PC-3 (cell line): ENCODE data around the gene IP6K1. TPM values are rescaled to one million over a fixed set of nuclear protein-coding genes. Genes with fewer than 3 reads are reported as not detected.
"Not testable (repeated sequence)": the region's sequence is repeated elsewhere in the genome, so short reads cannot be mapped to it uniquely, and the experiment has no call there.

Source experiments
- ATAC-seq: fragments of 200-7000 bp; cut with Tn5 transposase; 2 replicates; pipeline ENCODE4 v1.9.1; 2020; ENCODE audit warnings: mild to moderate bottlenecking, moderate library complexity
- BruUV-seq: library from RNA; stranded (reverse); fragments of 400-500 nt; replicated peaks from 2 replicates; lab custom pipeline; 2021; lab: Mats Ljungman, UMichigan
- CTCF ChIA-PET: fragments of 300-600 bp; sonication (Branson Sonifier 250); formaldehyde crosslinking; loops from one replicate; lab custom pipeline; 2022; ENCODE audit warnings: antibody characterized with exemption; lab: Charles Lee
- POLR2A ChIA-PET: fragments of 300-600 bp; sonication (Branson Sonifier 250); formaldehyde crosslinking; loops from one replicate; lab custom pipeline; 2022; ENCODE audit warnings: antibody characterized with exemption; ENCODE audit not compliant: unreplicated experiment; lab: Charles Lee
- DNase-seq: peaks from one replicate; pipeline ENCODE4 v3.0.0-alpha.2; 2015
- H2AFZ ChIP-seq: fragments of 300-600 bp; sonication (generic); 2 replicates; pipeline ENCODE4 v1.6.0; 2016; ENCODE audit warnings: antibody characterized with exemption, low read length
- H3F3A ChIP-seq: fragments of 300-600 bp; sonication (generic); one replicate; pipeline ENCODE4 v1.6.0; 2017; ENCODE audit warnings: antibody characterized with exemption, low read length, control low read depth, mild to moderate bottlenecking; ENCODE audit not compliant: unreplicated experiment
- H3K27ac ChIP-seq: fragments of 300-600 bp; sonication (generic); 2 replicates; pipeline ENCODE4 v1.5.1; 2016; ENCODE audit warnings: mild to moderate bottlenecking, low read length
- H3K27me3 ChIP-seq: fragments of 300-600 bp; sonication (generic); 2 replicates; pipeline ENCODE4 v1.6.1; 2016; ENCODE audit warnings: low read length, mixed read lengths
- H3K36me3 ChIP-seq: fragments of 300-600 bp; sonication (generic); 2 replicates; pipeline ENCODE4 v1.6.1; 2016; ENCODE audit warnings: low read depth, mixed run types, low read length, mixed read lengths
- H3K4me1 ChIP-seq: fragments of 300-600 bp; sonication (generic); 2 replicates; pipeline ENCODE4 v1.5.1; 2016; ENCODE audit warnings: low read length; ENCODE audit not compliant: insufficient read depth
- H3K4me2 ChIP-seq: fragments of 300-600 bp; sonication (generic); 2 replicates; pipeline ENCODE4 v1.6.0; 2016; ENCODE audit warnings: low read length
- H3K4me3 ChIP-seq: fragments of 300-600 bp; sonication (generic); 2 replicates; pipeline ENCODE4 v1.5.1; 2016; ENCODE audit warnings: mild to moderate bottlenecking, low read length, mixed read lengths
- H3K79me2 ChIP-seq: fragments of 300-600 bp; sonication (generic); 2 replicates; pipeline ENCODE4 v1.6.1; 2017; ENCODE audit warnings: low read length, mixed read lengths
- H3K9ac ChIP-seq: fragments of 300-600 bp; sonication (generic); 2 replicates; pipeline ENCODE4 v1.6.0; 2016; ENCODE audit warnings: mild to moderate bottlenecking, low read length
- H3K9me2 ChIP-seq: fragments of 300-600 bp; sonication (generic); replicated peaks from 2 replicates; pipeline ENCODE4 v1.6.1; 2016; ENCODE audit warnings: mixed run types, low read length, mixed read lengths
- H3K9me3 ChIP-seq: fragments of 300-600 bp; sonication (generic); 2 replicates; pipeline ENCODE4 v1.6.1; 2016; ENCODE audit warnings: low read length, mixed read lengths
- H4K20me1 ChIP-seq: fragments of 300-600 bp; sonication (generic); 2 replicates; pipeline ENCODE4 v1.6.1; 2016; ENCODE audit warnings: low read length, mixed read lengths
- CTCF ChIP-seq: fragments of 300-600 bp; sonication (generic); conservative IDR thresholded peaks from 2 replicates; pipeline ENCODE4 v1.5.1; 2017; ENCODE audit warnings: antibody characterized with exemption, low read depth, mild to moderate bottlenecking, low read length
- EZH2 ChIP-seq: fragments of 300-600 bp; sonication (generic); IDR thresholded peaks from one replicate; pipeline ENCODE4 v1.6.1; 2017; ENCODE audit warnings: antibody characterized with exemption, mild to moderate bottlenecking, low read length; ENCODE audit not compliant: unreplicated experiment
- intact Hi-C: fragments of 100-400 bp; cut with micrococcal nuclease; formaldehyde crosslinking; loops from 2 replicates; pipeline ENCODE4 v1.9.0; 2023
- total RNA-seq: library from RNA; depleted of rRNA; stranded (reverse); fragments of >200 nt; gene quantifications from 2 replicates; pipeline ENCODE4 v1.2.3, GENCODE V29; 2014

IP6K1 gene
- total RNA-seq, 1 experiment from 2014 or later, result 50.3 TPM

GRCh38 chr3:49686346-49686745 is 100.0 kb downstream of the IP6K1 start:
- H3K4me1 ChIP-seq, DNase-seq, H3K9me3 ChIP-seq, CTCF ChIA-PET, H3K27me3 ChIP-seq, H3F3A ChIP-seq, H3K9ac ChIP-seq, H2AFZ ChIP-seq, H3K27ac ChIP-seq, H3K4me3 ChIP-seq, intact Hi-C loops, POLR2A ChIA-PET, ATAC-seq, H3K4me2 ChIP-seq, H3K9me2 ChIP-seq, H4K20me1 ChIP-seq, BruUV-seq: not testable (repeated sequence)
- peaks cover 18% of the 10 kb centered on the region; the same call in 1 of the 2 replicates for H3K36me3 ChIP-seq
- H3K79me2 ChIP-seq, result peaks cover 18% of the 10 kb centered on the region

- intact Hi-C loops, H3K27me3 ChIP-seq, H3K9me2 ChIP-seq, CTCF ChIA-PET, H3K27ac ChIP-seq, POLR2A ChIA-PET, H3F3A ChIP-seq, H3K4me3 ChIP-seq, H2AFZ ChIP-seq, H4K20me1 ChIP-seq, BruUV-seq, H3K4me2 ChIP-seq, ATAC-seq, H3K4me1 ChIP-seq, H3K9ac ChIP-seq, H3K9me3 ChIP-seq, DNase-seq: not testable (repeated sequence)
- Histone ChIP-seq H3K36me3 (peaks cover 23% of the 10 kb centered on the region; the same call in 1 of the 2 replicates), H3K79me2 (peaks cover 14% of the 10 kb centered on the region)
Observed at GRCh38 chr3:49685846-49686245, 100.5 kb downstream of the IP6K1 start.

- H3K4me1 ChIP-seq, H3F3A ChIP-seq, H3K27ac ChIP-seq, DNase-seq, BruUV-seq, H3K4me3 ChIP-seq, H3K4me2 ChIP-seq, H3K27me3 ChIP-seq, CTCF ChIA-PET, H3K79me2 ChIP-seq, H2AFZ ChIP-seq, POLR2A ChIA-PET, H3K9me3 ChIP-seq, ATAC-seq, H3K9ac ChIP-seq, intact Hi-C loops, H3K9me2 ChIP-seq, H4K20me1 ChIP-seq: not testable (repeated sequence)
- peaks cover 25% of the 10 kb centered on the region; the same call in 1 of the 2 replicates for H3K36me3 ChIP-seq
Observed at GRCh38 chr3:49685103-49685502, 101.2 kb downstream of the IP6K1 start.

GRCh38 chr3:49684453-49684852 is 101.9 kb downstream of the IP6K1 start:
- H3K36me3 ChIP-seq, result peaks cover 31% of the 10 kb centered on the region; the same call in 1 of the 2 replicates
- DNase-seq, CTCF ChIA-PET, H3K4me2 ChIP-seq, H3K27ac ChIP-seq, H3K27me3 ChIP-seq, H3K9me3 ChIP-seq, H3K79me2 ChIP-seq, H2AFZ ChIP-seq, H3K4me3 ChIP-seq, intact Hi-C loops, H3K4me1 ChIP-seq, ATAC-seq, H3F3A ChIP-seq, BruUV-seq, POLR2A ChIA-PET, H3K9ac ChIP-seq, H4K20me1 ChIP-seq, H3K9me2 ChIP-seq: not testable (repeated sequence)

GRCh38 chr3:49683162-49683561 is 103.2 kb downstream of the IP6K1 start:
- H3K27me3 ChIP-seq, result no peaks in the 10 kb centered on the region
- no peaks in the 10 kb centered on the region for H3F3A ChIP-seq
- TF ChIP-seq CTCF (no peak), EZH2 (no peak)
- H3K9me3 ChIP-seq, result no peaks in the 10 kb centered on the region
- peaks cover 39% of the 10 kb centered on the region; the same call in 1 of the 2 replicates for H3K36me3 ChIP-seq
- H4K20me1 ChIP-seq, result no peaks in the 10 kb centered on the region
- no peak for DNase-seq
- TSS peak; percentile 9 for BruUV-seq
- H3K9me2 ChIP-seq, result no peaks in the 10 kb centered on the region
- no peak overlapping the region for H3K9ac ChIP-seq
- no peaks in the 10 kb centered on the region for H3K79me2 ChIP-seq
- ChIA-PET POLR2A (no interaction called here), CTCF (no interaction called here)
- H3K27ac ChIP-seq, result no peak overlapping the region
- no peak for ATAC-seq
- H3K4me3 ChIP-seq, result no peak overlapping the region
- H3K4me1 ChIP-seq, result no peaks in the 10 kb centered on the region
- no peak overlapping the region for H3K4me2 ChIP-seq
- intact Hi-C loops, result no loop called here
- no peak overlapping the region for H2AFZ ChIP-seq
